HG03442 (cell line): ENCODE results near the gene TBC1D32.
"Not testable (repeated sequence)": the region's sequence is repeated elsewhere in the genome, so short reads cannot be mapped to it uniquely, and the experiment has no call there.

ENCODE experiments used
- ATAC-seq: cut with Tn5 transposase; IDR thresholded peaks from one replicate; pipeline ENCODE4 v1.9.1; 2021; ENCODE audit warnings: mild to moderate bottlenecking, moderate library complexity; ENCODE audit not compliant: unreplicated experiment

Gene TBC1D32

DNA sequence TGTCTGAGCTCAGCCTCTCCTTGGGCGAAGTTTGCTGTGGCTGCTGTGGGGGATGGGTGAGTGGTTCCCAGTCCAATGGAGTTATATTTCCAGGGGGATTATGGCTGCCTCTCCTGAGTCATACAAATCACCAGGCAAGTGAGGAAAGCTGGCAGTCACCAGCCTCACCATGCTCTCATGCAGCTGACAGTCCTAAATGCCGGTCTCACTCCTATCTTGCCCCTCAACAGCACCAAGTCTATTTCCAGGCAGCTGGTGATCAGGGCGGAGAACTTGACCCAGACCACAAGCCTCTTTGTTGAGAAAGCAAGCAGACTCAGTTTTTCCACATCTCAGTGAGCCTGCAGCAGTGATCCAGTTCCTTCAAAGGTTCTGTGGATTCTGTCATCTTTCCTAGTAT lies 98.9 kb downstream of the TBC1D32 start:
- no peak for ATAC-seq

- ATAC-seq = no peak
Observed at GRCh38 chr6:121223930-121224329, 110.3 kb downstream of the TBC1D32 start.

DNA sequence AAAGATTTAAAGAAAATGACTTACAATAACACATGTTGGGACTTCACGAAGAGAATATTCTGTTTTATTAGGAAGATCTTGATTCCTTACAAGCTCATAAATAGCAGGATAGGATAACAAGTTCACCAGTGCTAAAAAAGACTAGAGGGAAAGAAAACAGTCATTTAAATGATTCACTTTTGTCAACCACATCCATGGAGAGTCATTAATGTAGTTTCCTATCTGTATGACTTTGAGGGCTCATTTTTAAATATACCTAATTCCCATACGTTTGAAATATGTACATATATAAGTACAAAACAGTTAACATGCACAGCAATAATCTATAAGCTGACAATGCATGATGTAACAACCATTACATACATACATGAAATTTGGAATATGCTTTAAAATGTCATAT lies 111.1 kb downstream of the TBC1D32 start:
- no peak for ATAC-seq

- no peak for ATAC-seq
Observed at GRCh38 chr6:121222656-121223055, 111.6 kb downstream of the TBC1D32 start.

DNA sequence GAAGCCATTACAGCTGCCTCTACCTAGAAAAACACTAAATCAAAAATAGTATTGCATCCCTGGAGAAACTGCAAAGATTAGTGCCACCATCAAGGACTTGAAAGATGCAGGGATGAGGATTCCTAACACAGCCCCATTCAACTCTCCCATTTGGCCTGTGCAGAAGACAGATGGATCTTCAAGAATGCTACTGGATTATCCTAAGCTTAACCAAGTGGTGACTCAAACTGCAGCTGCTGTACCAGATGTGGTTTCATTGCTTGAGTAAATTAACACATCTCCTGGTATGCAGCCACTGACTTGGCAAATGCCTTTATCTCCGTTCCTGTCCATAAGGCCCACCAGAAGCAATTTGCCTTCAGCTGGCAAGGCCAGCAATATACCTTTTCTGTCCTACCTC lies 117.4 kb downstream of the TBC1D32 start:
- ATAC-seq = no peak

- not testable (repeated sequence) for ATAC-seq
Observed at GRCh38 chr6:121213341-121213740, 120.9 kb downstream of the TBC1D32 start.

- ATAC-seq = no peak
Observed at GRCh38 chr6:121210943-121211342, 123.3 kb downstream of the TBC1D32 start.

GRCh38 chr6:121205569-121205968 lies 128.7 kb downstream of the TBC1D32 start:
- ATAC-seq = no peak

- ATAC-seq = no peak
Observed at GRCh38 chr6:121201105-121201504, 133.2 kb downstream of the TBC1D32 start.

DNA sequence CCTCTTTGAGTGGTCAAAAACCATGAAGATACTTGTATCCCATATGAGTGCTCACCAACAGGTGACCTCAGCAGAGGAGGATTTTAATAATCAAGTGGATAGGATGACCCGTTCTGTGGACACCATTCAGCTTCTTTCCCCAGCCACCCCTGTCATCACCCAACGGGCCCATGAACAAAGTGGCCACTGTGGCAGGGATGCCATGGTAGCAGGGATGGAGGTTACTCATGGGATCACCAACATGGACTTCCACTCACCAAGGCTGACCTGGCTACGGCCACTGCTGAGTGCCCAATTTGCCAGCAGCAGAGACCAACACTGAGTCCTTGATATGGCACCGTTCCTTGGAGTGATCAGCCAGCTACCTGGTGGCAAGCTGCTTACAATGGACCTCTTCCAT lies 138.2 kb downstream of the TBC1D32 start:
- ATAC-seq = not testable (repeated sequence)

DNA sequence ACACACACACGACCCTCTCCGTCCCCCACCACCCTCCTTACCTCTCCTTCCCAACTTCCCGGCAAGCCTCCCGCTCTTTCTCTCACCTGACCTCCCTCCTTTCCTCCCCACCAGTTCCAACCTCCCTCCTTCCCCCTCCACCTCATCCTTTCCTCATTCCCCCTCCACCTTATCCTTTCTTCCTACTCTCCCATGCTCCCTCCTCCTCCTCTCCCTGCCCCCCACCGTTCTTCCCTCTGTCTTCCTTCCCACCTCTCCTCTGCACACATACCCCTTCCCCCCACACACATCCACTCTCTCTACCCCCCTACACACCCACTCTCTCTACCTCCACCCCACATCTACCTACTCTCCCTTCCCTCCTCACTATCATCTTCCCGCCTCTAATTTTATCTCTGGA lies 144.2 kb downstream of the TBC1D32 start:
- no peak for ATAC-seq

- no peak for ATAC-seq
Observed at GRCh38 chr6:121188356-121188755, 145.9 kb downstream of the TBC1D32 start.

DNA sequence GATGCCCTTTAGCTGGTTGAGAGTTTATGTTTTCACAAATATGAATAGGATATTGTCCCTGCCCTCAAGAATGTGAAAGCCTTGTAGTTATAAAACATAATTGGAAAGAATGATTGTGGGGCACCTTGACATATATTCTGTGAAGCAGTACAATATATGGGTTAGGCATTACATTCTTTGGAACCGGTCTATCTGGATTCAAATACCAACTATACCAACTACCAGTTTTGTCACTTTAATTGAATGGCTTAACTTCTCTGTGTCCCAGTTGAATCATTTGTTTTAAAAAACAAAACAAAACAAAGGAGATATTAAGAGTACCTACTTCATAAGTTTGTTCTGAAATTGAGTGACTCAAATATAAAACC lies 146.5 kb downstream of the TBC1D32 start:
- no peak for ATAC-seq

DNA sequence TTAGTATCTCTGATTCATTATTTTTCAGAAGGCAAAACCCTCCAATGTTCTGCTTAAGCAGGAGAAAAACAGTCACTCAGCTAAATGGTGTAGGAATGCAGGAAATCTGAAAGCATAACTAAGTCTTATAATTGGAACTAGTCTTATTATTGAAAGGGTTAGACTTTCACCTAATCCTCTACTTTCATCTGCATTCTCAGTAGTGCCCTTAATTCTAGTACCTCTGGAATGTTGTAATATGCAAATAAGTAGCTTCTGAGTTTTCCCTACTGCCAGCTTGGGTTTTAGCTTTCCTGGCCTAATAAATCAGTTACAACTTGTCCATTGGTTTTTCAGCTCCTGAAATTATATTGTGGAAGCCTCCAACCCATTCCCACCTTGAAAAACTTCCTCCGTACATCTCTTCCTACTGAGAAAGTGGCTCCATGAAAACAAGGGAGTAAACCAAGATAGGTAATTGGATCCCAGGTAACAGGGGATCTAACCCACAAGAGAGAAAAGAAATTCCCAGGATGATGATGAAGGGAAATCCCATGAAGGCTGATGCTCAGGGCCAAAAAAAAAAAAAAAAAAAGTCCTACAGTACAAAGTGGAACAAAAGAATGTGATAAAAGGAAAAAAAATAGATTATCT lies 147.0 kb downstream of the TBC1D32 start:
- ATAC-seq = no peak

- ATAC-seq = no peak
Observed at GRCh38 chr6:121183742-121184141, 150.5 kb downstream of the TBC1D32 start.

DNA sequence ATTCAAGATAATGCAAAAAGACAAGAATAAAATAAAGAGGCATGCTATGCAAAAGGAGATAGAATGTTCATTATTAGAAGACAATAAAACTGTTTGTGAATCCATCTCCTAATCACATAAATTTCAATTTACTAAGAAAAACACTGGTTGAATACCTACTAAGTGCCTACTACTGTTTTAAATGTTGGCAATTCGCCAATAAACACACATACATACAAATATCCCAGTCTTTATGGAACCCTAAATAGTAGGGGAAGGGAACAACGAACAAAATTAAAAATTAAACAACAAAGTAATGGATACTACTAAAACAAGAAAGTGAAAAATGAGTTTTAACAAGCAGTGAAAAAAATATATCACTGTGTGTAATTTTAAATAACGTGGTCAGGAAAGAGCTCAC lies 158.5 kb downstream of the TBC1D32 start:
- no peak for ATAC-seq

GRCh38 chr6:121172451-121172850 lies 161.8 kb downstream of the TBC1D32 start:
- not testable (repeated sequence) for ATAC-seq

- ATAC-seq = no peak
Observed at GRCh38 chr6:121171879-121172278, 162.4 kb downstream of the TBC1D32 start.

- no peak for ATAC-seq
Observed at GRCh38 chr6:121161886-121162285, 172.4 kb downstream of the TBC1D32 start.

DNA sequence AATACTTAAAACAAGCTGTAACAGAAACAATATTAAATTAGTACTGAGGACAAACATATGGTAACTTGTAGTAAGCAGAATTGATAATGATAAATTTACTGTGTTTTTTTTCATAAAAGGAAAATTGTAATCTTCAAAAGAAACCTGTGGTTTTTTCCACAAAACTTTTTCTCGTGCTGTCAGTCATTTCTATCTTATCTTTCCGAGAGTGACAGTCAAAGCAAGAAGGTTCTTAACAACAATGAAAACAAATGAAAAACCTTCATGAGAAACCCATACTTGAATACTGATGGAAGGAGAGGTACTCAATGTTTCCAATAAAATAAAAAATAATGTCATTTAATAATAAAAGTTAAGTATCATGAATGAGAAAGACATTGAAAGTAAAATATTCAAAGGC lies 174.0 kb downstream of the TBC1D32 start:
- no peak for ATAC-seq

GRCh38 chr6:121158891-121159290 lies 175.4 kb downstream of the TBC1D32 start:
- no peak for ATAC-seq

DNA sequence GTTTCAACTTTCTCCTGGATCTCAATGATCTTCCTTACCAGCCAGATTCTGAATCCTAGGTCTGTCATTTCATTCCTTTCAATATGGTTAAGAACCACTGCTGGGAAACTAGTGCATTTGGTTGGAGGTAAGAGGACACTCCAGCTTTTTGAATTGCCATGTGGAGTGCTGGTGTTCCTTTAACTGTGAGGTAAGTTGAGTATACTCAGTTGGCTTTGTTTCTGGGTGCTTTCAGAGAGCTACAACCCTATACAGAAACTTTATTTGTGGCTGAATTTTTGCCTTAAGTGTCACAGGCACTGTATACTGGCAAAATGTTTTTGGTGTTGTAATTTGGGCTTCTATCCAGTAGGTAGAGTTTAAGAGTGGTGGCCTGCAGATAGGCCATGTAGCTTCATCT lies 175.8 kb downstream of the TBC1D32 start:
- no peak for ATAC-seq

DNA sequence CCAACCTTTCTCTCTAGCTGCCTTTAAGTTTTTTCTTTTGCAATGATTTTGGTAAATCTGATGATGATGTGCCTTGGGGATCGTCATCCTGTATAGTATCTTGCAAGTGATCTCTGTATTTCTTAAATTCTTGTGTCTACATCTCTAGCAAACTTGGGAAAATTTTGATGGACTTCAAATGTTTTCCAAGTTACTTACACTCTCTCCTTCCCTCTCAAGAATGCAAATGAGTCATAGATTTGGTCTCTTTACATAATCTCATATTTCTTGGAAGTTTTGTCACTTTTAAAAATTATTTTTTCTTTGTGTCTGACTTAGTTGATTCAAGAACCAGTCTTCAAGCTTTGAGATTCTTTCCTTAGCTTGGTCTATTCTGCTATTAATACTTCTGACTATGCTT lies 176.4 kb downstream of the TBC1D32 start:
- no peak for ATAC-seq
